ENCODE data around the gene CCND2.

The CCND2 gene

DNA sequence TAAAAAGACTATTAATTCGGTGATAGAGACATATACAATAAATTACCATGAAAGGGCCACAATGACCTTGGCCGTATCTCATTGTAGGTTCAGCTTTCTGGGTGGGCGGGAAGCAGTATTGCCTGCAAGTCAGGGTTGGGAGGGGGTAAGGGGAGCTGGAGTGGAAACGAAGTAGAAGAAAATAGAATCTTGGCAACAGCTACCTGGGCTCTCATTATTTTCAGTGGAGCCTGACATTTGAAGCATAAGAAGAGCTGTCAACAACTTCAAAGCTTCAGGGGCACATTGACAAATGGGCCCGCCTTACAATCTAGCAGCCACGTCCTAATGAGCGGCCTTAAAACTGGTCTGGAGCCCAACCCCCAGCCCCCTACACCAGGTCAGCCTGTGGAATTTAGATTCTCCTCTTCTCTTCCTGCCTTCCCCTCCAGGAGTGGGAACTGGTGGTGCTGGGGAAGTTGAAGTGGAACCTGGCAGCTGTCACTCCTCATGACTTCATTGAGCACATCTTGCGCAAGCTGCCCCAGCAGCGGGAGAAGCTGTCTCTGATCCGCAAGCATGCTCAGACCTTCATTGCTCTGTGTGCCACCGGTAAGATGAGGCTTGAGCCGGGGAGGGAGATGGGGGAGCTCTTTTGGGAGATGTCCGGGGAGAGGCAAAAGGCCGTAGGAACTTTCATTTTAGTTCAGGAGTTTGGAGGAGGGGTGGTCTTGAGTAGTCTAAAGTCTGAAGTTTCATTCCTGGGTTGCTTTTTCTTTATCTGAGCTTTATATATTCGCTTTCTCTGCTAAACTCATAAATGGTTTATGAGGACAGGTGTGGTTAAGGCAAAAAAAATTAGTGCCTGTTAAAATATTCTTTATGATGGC lies 5.0 kb downstream of the CCND2 start:
- DNase-seq: no peak

DNA sequence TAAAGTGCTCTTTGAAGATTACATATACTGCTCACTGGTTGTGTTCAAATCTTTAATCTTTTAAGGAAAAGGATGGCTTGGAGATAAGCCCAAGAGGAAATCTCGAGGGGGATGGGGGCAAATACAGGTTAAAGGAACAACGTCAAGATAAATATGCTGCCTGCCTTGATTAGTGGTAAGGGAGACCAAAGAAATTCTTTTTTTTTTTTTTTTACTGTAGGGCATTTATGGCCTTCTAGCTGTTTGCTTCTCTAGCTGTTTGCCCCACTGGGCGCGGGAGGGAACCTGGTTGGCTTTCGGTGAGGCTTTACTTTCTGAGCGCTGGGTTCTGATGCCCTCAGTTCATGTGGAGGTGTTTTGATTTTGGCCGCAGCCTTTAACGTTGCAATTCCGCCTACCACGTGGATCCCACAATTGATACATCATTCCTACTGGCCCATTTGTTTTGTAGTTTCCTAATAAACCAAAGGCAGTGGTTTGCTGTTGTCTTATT lies 5.7 kb downstream of the CCND2 start:
- DNase-seq: no peak

GRCh38 chr12:4280351-4281163 lies 7.0 kb downstream of the CCND2 start:
- DNase-seq: no peak

DNA sequence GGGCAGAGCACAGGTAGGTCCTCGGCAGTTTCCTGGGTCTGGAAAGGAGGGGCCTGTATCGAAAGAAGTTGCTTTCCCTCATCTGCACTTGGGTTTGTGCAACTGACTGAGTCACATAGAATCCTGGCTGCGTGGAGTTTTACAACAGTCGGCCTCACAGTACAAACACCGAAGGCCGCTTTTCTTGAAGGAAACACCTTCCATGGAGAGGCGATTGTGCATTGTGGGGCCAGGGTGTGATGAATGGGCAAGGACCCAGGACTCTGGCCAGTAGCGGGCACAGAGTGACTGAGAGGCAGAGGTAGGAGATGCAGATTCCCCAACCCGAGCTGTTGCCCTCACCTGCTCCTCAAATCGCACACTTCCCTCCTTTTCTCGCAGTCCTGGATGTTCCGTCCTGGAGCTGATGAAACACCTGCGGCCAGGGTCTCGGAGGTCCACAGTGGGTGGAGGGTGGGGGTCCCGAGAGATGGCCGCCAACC lies 7.7 kb downstream of the CCND2 start:
- no peak for DNase-seq

GRCh38 chr12:4282103-4282891 lies 8.7 kb downstream of the CCND2 start:
- no peak for DNase-seq

- no peak for DNase-seq
Measured at GRCh38 chr12:4282892-4283511, 9.4 kb downstream of the CCND2 start.

- DNase-seq: no peak
Measured at GRCh38 chr12:4283512-4284255, 10.1 kb downstream of the CCND2 start.

GRCh38 chr12:4284306-4284705 lies 10.7 kb downstream of the CCND2 start:
- no peak for DNase-seq

DNA sequence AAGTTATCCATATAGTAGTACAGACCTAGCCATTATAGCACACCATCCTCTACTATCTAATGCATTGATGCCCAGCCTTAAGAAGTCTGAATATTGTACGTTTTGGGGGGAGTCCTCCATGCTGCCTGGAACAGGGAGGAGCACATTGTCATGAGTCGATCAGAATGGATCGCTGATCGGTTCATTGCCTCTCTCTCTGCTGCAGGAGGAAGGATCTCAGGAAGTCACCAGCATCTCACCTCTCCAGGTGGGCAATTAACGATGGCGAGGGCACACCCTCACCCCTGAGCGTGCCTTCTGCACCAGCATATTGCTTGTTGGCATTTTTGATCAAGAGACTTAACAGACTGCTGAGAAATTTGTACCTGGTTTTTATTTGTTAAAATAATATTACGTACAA lies 11.5 kb downstream of the CCND2 start:
- no peak for DNase-seq

DNA sequence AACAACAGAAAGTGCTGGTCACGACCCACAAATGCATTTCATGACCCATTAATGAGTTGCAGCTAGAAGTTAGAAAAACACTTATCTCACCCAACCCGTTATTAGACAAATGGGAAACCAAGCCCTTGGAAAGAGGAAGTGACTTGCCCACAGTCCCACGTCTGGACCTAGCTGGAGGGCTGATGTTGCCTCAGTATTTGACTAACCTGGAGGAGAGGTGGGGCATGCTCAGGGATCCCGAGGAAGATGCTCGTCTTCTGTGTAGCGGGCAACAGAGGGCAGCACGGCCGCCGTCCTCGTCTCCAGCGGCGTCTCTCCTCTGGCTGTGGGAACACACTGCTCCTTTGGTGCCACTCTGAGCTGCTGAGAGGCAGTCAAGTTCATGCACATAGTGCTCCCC lies 12.7 kb downstream of the CCND2 start:
- DNase-seq: no peak

DNA sequence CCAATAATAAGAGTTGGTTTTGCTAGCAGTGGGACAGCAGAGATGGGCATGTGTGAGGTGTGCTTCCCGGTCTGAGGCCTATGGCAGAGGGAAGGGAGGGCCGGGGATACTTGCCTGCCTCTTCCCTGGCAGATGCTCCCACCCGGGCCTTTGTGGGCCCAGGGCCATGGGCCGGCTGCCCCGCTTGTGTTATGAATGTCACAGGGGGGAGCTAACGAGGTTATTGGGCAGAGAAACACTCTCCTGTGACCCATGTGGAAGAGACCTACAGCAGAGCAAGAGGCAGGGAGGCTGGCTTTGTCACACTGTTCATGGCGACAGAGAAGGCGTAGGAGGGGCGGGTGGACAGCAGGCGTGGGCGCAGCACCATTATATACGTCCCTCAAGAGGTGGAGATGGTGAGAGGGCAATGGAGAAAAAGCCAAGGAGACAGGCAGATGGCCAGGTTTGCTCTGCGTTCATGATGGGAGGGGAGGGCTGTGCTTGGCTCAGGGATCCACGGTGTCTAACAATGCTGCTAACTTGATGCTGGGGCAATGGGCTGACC lies 13.3 kb downstream of the CCND2 start:
- no peak for DNase-seq

DNA sequence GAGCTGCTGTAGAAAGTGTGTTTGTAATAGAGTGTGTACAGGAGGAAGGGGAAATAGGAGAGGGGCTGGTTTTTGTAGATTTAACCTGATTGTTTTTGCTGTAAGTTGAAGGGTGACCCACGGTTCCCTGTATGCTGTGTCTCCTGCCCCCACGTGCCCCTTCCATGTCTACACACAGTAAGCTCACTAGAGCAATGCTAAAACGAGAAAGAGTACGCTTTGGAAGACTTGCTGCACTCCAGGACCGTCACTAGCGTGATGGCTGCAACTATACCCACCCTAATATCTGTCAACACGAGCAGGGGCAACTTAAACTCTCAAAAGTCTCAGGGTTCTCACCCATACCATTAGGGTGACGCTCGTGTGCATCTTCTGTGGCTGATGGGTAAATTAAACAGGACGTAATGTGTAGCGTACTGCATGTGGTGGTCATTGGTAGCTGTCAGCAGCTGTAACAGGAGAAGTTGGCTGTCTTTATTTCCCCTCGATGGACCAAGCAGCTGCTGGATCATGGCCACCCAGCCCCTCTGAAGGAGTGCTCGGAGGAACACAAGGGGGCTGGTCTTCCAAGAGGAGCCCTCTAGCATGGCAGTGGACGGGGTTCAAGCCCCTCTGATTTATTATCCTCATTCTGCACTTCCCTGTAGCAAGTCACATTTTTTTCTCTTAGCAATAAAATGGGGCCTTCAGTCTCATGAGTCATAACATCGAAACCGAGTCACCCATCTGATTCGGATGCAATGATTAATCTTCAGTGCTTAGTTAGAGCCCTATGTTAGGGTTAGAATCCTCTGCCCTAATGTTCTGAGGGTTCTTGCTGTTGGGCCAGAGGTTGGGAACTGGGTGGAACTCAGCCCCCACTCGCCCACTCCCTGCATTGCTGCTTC lies 14.0 kb downstream of the CCND2 start:
- no peak for DNase-seq

GRCh38 chr12:4288296-4289131 lies 15.0 kb downstream of the CCND2 start:
- DNase-seq: no peak

DNA sequence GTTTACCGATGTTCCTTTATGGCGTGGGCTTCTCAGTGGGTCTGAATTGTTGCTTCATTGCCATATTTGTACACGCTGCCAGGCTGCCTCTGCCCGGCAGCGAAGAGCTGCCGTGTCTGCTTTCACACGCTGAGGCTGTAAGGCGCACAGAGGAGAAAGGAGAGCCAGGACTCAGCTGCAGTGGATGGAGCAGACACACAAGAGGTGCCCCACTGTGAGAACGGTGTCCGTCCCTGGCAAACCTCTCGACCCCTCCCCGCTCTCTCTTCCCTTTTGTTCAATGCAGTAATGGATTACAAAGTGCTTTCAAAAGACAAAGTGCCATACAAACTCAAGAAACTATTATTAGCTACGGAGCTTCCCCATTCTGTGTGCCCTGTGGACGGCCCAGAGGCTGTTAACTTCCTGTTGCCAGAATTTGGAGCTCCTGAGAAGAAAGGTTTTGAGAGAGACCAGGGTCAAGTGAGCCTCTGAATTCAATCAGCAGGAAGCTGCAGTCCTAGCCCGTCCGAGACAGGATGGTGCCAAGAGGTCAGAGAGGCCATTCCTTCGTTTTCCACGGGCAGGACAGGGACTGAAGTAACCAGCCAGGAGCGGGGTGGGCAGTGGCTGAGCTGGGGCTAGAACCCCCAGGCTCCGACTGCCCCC lies 15.8 kb downstream of the CCND2 start:
- no peak for DNase-seq

- no peak for DNase-seq
Measured at GRCh38 chr12:4289998-4290790, 16.6 kb downstream of the CCND2 start.

DNA sequence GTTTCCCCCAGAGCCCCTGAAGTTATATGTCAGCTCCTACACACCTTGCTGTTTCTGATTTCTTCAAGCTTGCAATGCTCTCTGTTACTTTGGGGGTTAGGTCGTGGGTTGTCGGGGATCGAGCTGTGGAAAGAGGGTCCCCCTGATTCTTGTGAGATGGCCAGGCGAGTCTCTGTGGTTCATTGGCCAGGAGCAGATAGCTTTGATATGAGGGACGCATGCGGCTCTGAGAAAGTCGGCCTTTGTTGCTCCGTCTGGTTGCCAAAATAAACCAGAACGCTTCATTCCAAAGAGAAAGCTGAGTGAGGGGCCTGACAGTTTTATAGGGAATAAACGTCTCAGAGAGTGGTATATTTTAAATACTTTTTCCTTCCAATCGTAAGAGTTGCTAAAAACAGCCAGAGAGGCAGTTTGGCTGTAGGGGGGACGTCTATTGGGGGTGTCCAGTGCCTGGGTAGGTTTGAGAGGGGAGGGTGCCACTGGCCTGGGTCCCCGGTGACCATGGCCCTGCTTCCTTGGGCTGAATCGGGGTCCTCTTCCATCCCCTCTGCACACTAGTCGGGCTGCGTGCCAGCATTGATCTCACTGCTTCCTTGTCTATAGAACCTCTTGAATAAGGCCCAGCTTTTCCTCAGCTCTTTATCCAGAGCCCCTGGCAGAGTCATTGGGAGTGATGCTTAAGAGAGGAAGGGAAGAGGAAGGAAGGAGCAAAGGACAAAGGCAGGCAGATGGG lies 18.9 kb downstream of the CCND2 start:
- DNase-seq: no peak

DNA sequence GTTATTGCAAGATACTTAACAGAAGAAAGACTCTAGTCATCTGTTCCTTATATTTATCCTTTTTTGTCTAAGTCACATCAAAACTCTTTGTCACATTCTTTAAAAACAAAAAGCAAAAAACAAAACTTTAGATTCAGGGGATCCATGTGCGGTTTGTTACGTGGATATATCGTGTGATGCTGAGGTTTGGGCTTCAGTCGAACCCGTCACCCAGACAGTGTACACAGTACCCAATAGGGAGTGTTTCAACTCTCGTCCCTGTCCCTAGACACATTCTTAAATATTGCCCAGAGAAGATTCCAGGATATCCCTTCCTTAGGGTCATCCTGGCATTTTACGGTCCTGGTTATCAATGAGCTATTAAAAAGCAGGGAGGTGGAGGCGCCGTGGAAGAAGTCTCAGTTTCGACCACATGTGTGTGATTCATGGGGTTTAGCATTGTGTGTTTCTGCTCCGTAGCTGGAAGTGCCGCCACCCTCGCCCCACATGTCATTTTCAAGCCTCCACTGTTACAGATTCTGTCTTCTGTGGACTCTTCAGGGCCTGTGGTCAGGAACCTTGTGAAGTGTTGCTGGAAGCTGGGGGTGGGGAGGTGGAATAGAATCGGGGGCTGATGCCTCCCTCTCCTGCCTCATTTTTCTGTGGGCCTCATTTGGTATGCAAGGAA lies 19.9 kb downstream of the CCND2 start:
- DNase-seq: no peak

Data from DMS153 (cell line).